MM.1S (cell line): ENCODE data around the gene TAC3.

Source experiments
- DNase-seq: peaks from one replicate; pipeline ENCODE4 v3.0.0-alpha.2; 2015
- H2AFZ ChIP-seq: fragments of 300-600 bp; sonication (generic); 2 replicates; pipeline ENCODE4 v1.6.0; 2016; ENCODE audit warnings: antibody characterized with exemption, low read length
- H3F3A ChIP-seq: fragments of 300-600 bp; sonication (generic); 2 replicates; pipeline ENCODE4 v1.6.1; 2016; ENCODE audit warnings: mild to moderate bottlenecking, antibody characterized with exemption, low read length, moderate library complexity, mixed read lengths; ENCODE audit not compliant: insufficient read depth
- H3K27ac ChIP-seq: fragments of 300-600 bp; sonication (generic); 2 replicates; pipeline ENCODE4 v1.5.1; 2016; ENCODE audit warnings: mild to moderate bottlenecking, low read length
- H3K27me3 ChIP-seq: fragments of 300-600 bp; sonication (generic); replicated peaks from 2 replicates; pipeline ENCODE4 v1.6.0; 2016; ENCODE audit warnings: low read length; ENCODE audit not compliant: insufficient read depth
- H3K36me3 ChIP-seq: fragments of 300-600 bp; sonication (generic); replicated peaks from 2 replicates; pipeline ENCODE4 v1.6.1; 2016; ENCODE audit warnings: mild to moderate bottlenecking, low read length, mixed read lengths; ENCODE audit not compliant: insufficient read depth
- H3K4me1 ChIP-seq: fragments of 300-600 bp; sonication (generic); 2 replicates; pipeline ENCODE4 v1.6.1; 2016; ENCODE audit warnings: low read length, mixed read lengths
- H3K4me2 ChIP-seq: fragments of 300-600 bp; sonication (generic); 2 replicates; pipeline ENCODE4 v1.6.0; 2016; ENCODE audit warnings: low read depth, low read length
- H3K4me3 ChIP-seq: fragments of 300-600 bp; sonication (generic); 2 replicates; pipeline ENCODE4 v1.5.1; 2016; ENCODE audit warnings: low read length, mixed read lengths
- H3K79me2 ChIP-seq: fragments of 300-600 bp; sonication (generic); 2 replicates; pipeline ENCODE4 v1.6.1; 2016; ENCODE audit warnings: mixed run types, low read length, mixed read lengths
- H3K9ac ChIP-seq: fragments of 300-600 bp; sonication (generic); 2 replicates; pipeline ENCODE4 v1.6.1; 2016; ENCODE audit warnings: low read length, mixed read lengths
- H3K9me2 ChIP-seq: fragments of 300-600 bp; sonication (generic); replicated peaks from 2 replicates; pipeline ENCODE4 v1.6.1; 2016; ENCODE audit warnings: mild to moderate bottlenecking, low read length, mixed read lengths; ENCODE audit not compliant: insufficient read depth
- H3K9me3 ChIP-seq: fragments of 300-600 bp; sonication (generic); replicated peaks from 2 replicates; pipeline ENCODE4 v1.6.1; 2016; ENCODE audit warnings: mild to moderate bottlenecking, low read length, mixed read lengths; ENCODE audit not compliant: insufficient read depth
- H4K20me1 ChIP-seq: fragments of 300-600 bp; sonication (generic); 2 replicates; pipeline ENCODE4 v1.6.1; 2016; ENCODE audit warnings: mild to moderate bottlenecking, low read length, moderate library complexity, mixed read lengths; ENCODE audit not compliant: insufficient read depth
- EZH2 ChIP-seq: fragments of 300-600 bp; sonication (generic); optimal IDR thresholded peaks from 2 replicates; pipeline ENCODE3; 2017; ENCODE audit warnings: low read depth, mild to moderate bottlenecking, antibody characterized with exemption, low read length, mixed read lengths
- EZH2phosphoT487 ChIP-seq: fragments of 300-600 bp; sonication (generic); IDR thresholded peaks from 2 replicates; pipeline ENCODE4 v1.6.1; 2018; ENCODE audit warnings: antibody characterized with exemption, low read length
- TF ChIP-seq, protein P1 (sequence below): fragments of 300-600 bp; sonication (generic); IDR thresholded peaks from 2 replicates; pipeline ENCODE4 v1.5.1; 2016; ENCODE audit warnings: antibody characterized with exemption, low read length, mixed read lengths

The TAC3 gene

DNA sequence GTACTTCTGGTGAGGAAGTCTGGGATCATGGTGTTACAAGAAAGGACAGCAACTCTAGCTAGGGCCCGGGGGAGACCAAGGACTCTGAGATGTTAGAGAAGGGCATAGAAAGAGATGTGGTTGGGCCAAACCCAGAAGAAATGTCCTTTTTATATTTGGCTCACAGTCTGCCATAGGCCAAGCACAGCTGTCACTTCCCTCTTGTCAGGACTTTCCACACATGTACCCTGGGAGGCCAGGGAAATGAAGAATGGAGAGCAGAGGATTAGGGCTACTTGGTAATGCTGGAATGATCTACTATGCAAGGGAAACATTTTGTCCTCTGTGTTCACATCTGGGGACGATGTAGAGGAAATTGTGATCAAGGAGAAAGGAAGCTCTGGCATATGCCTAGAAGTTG is 24.4 kb upstream of the TAC3 start:
- no peak overlapping the region for H3K4me2 ChIP-seq
- H3K9me3 ChIP-seq = no peaks in the 10 kb centered on the region
- DNase-seq = no peak
- H4K20me1 ChIP-seq = no peaks in the 10 kb centered on the region
- H3K27me3 ChIP-seq = no peaks in the 10 kb centered on the region
- no peaks in the 10 kb centered on the region for H3K79me2 ChIP-seq
- H3K9me2 ChIP-seq = no peaks in the 10 kb centered on the region
- H3K27ac ChIP-seq = no peak overlapping the region
- no peak overlapping the region for H3K9ac ChIP-seq
- H3K4me3 ChIP-seq = no peak overlapping the region
- H3K36me3 ChIP-seq = no peaks in the 10 kb centered on the region
- no peak overlapping the region for H2AFZ ChIP-seq
- no peak for TF ChIP-seq EZH2
- TF ChIP-seq, protein P1, sequence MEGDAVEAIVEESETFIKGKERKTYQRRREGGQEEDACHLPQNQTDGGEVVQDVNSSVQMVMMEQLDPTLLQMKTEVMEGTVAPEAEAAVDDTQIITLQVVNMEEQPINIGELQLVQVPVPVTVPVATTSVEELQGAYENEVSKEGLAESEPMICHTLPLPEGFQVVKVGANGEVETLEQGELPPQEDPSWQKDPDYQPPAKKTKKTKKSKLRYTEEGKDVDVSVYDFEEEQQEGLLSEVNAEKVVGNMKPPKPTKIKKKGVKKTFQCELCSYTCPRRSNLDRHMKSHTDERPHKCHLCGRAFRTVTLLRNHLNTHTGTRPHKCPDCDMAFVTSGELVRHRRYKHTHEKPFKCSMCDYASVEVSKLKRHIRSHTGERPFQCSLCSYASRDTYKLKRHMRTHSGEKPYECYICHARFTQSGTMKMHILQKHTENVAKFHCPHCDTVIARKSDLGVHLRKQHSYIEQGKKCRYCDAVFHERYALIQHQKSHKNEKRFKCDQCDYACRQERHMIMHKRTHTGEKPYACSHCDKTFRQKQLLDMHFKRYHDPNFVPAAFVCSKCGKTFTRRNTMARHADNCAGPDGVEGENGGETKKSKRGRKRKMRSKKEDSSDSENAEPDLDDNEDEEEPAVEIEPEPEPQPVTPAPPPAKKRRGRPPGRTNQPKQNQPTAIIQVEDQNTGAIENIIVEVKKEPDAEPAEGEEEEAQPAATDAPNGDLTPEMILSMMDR = no peak
- TF ChIP-seq EZH2phosphoT487 = no peak
- no peaks in the 10 kb centered on the region for H3K4me1 ChIP-seq
- no peaks in the 10 kb centered on the region for H3F3A ChIP-seq

GRCh38 chr12:57040211-57040610 is 23.9 kb upstream of the TAC3 start:
- Histone ChIP-seq H3K9me3 (no peaks in the 10 kb centered on the region), H3K9ac (no peak overlapping the region), H3K36me3 (no peaks in the 10 kb centered on the region), H3K79me2 (no peaks in the 10 kb centered on the region), H3F3A (no peaks in the 10 kb centered on the region), H2AFZ (no peak overlapping the region), H3K4me3 (no peak overlapping the region), H3K4me2 (no peak overlapping the region), H3K27ac (no peak overlapping the region), H4K20me1 (no peaks in the 10 kb centered on the region), H3K9me2 (no peaks in the 10 kb centered on the region), H3K27me3 (no peaks in the 10 kb centered on the region), H3K4me1 (no peaks in the 10 kb centered on the region)
- DNase-seq = no peak
- TF ChIP-seq EZH2phosphoT487 (no peak), EZH2 (no peak)
- TF ChIP-seq, protein P1 = no peak

DNA sequence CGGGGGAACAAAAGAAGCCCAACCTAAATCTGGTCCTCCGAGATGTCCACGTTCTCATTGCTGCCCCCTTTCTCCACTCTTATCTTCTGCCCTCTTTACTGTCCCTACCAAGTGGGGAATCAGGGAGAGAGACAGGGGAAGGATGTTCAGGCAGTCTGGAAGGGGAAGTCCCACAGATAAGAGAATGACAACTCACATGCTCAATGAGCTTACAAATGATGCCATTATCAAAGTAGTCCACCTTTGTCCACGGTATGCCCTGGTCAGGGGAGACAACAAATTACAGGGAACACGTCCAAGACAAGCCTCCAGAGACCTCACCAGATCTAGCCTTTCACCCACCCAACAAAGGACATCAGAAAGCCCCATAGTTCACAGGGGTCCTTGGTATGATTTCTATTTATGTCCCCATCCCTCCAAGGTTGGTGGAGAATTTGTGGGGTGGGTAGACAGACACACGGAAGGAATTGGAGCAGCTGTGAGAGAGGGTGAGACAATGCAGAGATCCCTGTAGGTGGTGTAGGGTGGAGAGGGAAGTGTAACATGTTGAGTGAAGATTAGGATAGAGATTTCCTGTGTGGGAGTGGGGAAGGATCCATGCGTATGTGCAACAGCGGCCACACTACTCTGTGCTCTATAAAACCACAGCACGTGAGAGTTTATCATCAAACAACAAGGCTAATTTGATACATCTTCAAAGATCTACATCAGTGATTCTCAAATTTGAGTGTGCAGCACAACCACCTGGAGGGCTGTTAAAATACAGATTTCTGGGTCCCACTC is 22.9 kb upstream of the TAC3 start:
- H3K4me2 ChIP-seq = no peak overlapping the region
- H3K79me2 ChIP-seq = no peaks in the 10 kb centered on the region
- no peaks in the 10 kb centered on the region for H3K9me2 ChIP-seq
- no peak for DNase-seq
- H3K4me1 ChIP-seq = no peaks in the 10 kb centered on the region
- H3K27ac ChIP-seq = no peak overlapping the region
- no peaks in the 10 kb centered on the region for H3K27me3 ChIP-seq
- no peaks in the 10 kb centered on the region for H3K9me3 ChIP-seq
- H2AFZ ChIP-seq = no peak overlapping the region
- no peak overlapping the region for H3K9ac ChIP-seq
- TF ChIP-seq EZH2 (no peak), EZH2phosphoT487 (no peak)
- TF ChIP-seq, protein P1 = no peak
- no peaks in the 10 kb centered on the region for H4K20me1 ChIP-seq
- no peak overlapping the region for H3K4me3 ChIP-seq
- no peaks in the 10 kb centered on the region for H3F3A ChIP-seq
- no peaks in the 10 kb centered on the region for H3K36me3 ChIP-seq
